GM13977 (cell line): ENCODE data around the gene C14orf93.

ENCODE experiments used
- DNase-seq: peaks from one replicate; pipeline ENCODE4 v3.0.0; 2012; ENCODE audit warnings: low spot score
- CTCF ChIP-seq: IDR thresholded peaks from 2 replicates; pipeline ENCODE4 v1.5.1; 2012; ENCODE audit warnings: mild to moderate bottlenecking, control low read depth; ENCODE audit not compliant: insufficient read depth; ENCODE audit errors: extremely low read depth, missing control alignments
- in situ Hi-C: fragments of 300-500 bp; cut with MboI; formaldehyde crosslinking; loops from one replicate; pipeline ENCODE4 v1.12.0; 2022; ENCODE audit warnings: low sequenced_read_pairs, low pct_unique_long_range_greater_than_20kb, mixed read lengths, inconsistent platforms; ENCODE audit not compliant: unreplicated experiment

Gene C14orf93

GRCh38 chr14:23051141-23052057, 41.5 kb upstream of the C14orf93 start:
- in situ Hi-C loops, result loop anchor here (10.0 kb wide), 1 partner anchor 77 kb away; no protein-coding TSS in a partner anchor
- DNase-seq, result no peak
- TF ChIP-seq CTCF, result no peak

- in situ Hi-C loops, result no loop called here
- no peak for DNase-seq
- TF ChIP-seq CTCF, result no peak
These were observed 39.1 kb upstream of the C14orf93 start for GRCh38 chr14:23049011-23049410.

GRCh38 chr14:23047751-23048693, 38.1 kb upstream of the C14orf93 start:
- TF ChIP-seq CTCF, result no peak
- no peak for DNase-seq

GRCh38 chr14:23047034-23047634, 37.2 kb upstream of the C14orf93 start:
- no peak for TF ChIP-seq CTCF
- DNase-seq, result no peak
- in situ Hi-C loops, result no loop called here

More at GRCh38 chr14:23047751-23048693, 38.1 kb upstream of the C14orf93 start:
- in situ Hi-C loops, result no loop called here

- no peak for TF ChIP-seq CTCF
- in situ Hi-C loops, result no loop called here
- no peak for DNase-seq
These were observed 35.7 kb upstream of the C14orf93 start for GRCh38 chr14:23045419-23046357.
